ENCODE measurements around the gene PDPK1. TPM values are rescaled to one million over a fixed set of nuclear protein-coding genes. Genes with fewer than 3 reads are reported as not detected.

Gene PDPK1
- total RNA-seq, result 50.7 and 51.9 TPM in 2 replicates

- H3K4me3 Mint-ChIP-seq, result peak within 1 kb of the TSS; percentile 90
- peaks cover 29% of the 10 kb centered on the region for H3K4me1 Mint-ChIP-seq
Observed at GRCh38 chr16:2537451-2538379, at the start of gene PDPK1. PDPK1 (plus strand) TSS chr16:2538021; CDS start chr16:2538113, 92 bp downstream.

GRCh38 chr16:2489581-2489980 is 48.2 kb upstream of the PDPK1 start:
- Mint-ChIP-seq H3K4me1 (peaks cover 13% of the 10 kb centered on the region), H3K9me3 (no peaks in the 10 kb centered on the region), H3K27me3 (no peaks in the 10 kb centered on the region), H3K36me3 (ENCODE audit: low read depth) (no peaks in the 10 kb centered on the region), H3K4me3 (no peak overlapping the region), H3K27ac (no peak overlapping the region)
- intact Hi-C loops (cut with micrococcal nuclease), result loop anchor here (5.0 kb wide), 1 partner anchor 147 kb away; the partner anchor contains the start of gene ABCA3
- no peak for DNase-seq

More at GRCh38 chr16:2537451-2538379, at the start of gene PDPK1:
- no peaks in the 10 kb centered on the region for H3K9me3 Mint-ChIP-seq
- H3K27me3 Mint-ChIP-seq, result no peaks in the 10 kb centered on the region
- intact Hi-C loops (cut with micrococcal nuclease), result loop anchor here (10.0 kb wide), 3 partner anchors 57 to 313 kb away; partner anchors contain the start of genes E4F1 and ECI1
- peak; percentile 98 for DNase-seq
- H3K36me3 Mint-ChIP-seq (ENCODE audit: low read depth), result peaks cover 12% of the 10 kb centered on the region
- H3K27ac Mint-ChIP-seq, result peak within 1 kb of the TSS; percentile 89

- Mint-ChIP-seq H3K27me3 (no peaks in the 10 kb centered on the region), H3K4me1 (peaks cover 13% of the 10 kb centered on the region), H3K4me3 (no peak overlapping the region), H3K27ac (no peak overlapping the region), H3K9me3 (no peaks in the 10 kb centered on the region), H3K36me3 (ENCODE audit: low read depth) (no peaks in the 10 kb centered on the region)
- no peak for DNase-seq
- intact Hi-C loops (cut with micrococcal nuclease), result no loop called here
Observed at GRCh38 chr16:2490190-2491105, 47.4 kb upstream of the PDPK1 start.

GRCh38 chr16:2492292-2492691 is 45.5 kb upstream of the PDPK1 start:
- H3K36me3 Mint-ChIP-seq (ENCODE audit: low read depth), result no peaks in the 10 kb centered on the region
- no peaks in the 10 kb centered on the region for H3K9me3 Mint-ChIP-seq
- H3K4me1 Mint-ChIP-seq, result peaks cover 6% of the 10 kb centered on the region
- no peak for DNase-seq
- no peaks in the 10 kb centered on the region for H3K27me3 Mint-ChIP-seq
- intact Hi-C loops (cut with micrococcal nuclease), result no loop called here
- no peak overlapping the region for H3K27ac Mint-ChIP-seq
- H3K4me3 Mint-ChIP-seq, result no peak overlapping the region

GRCh38 chr16:2493605-2494004 is 44.2 kb upstream of the PDPK1 start:
- H3K27me3 Mint-ChIP-seq, result no peaks in the 10 kb centered on the region
- no peaks in the 10 kb centered on the region for H3K9me3 Mint-ChIP-seq
- H3K27ac Mint-ChIP-seq, result no peak overlapping the region
- no peaks in the 10 kb centered on the region for H3K36me3 Mint-ChIP-seq (ENCODE audit: low read depth)
- DNase-seq, result no peak
- H3K4me3 Mint-ChIP-seq, result no peak overlapping the region
- intact Hi-C loops (cut with micrococcal nuclease), result no loop called here
- H3K4me1 Mint-ChIP-seq, result no peaks in the 10 kb centered on the region

- DNase-seq, result no peak
- Mint-ChIP-seq H3K27ac (no peak overlapping the region), H3K4me3 (no peak overlapping the region), H3K9me3 (no peaks in the 10 kb centered on the region), H3K27me3 (no peaks in the 10 kb centered on the region), H3K4me1 (no peaks in the 10 kb centered on the region), H3K36me3 (ENCODE audit: low read depth) (no peaks in the 10 kb centered on the region)
- intact Hi-C loops (cut with micrococcal nuclease), result no loop called here
Observed at GRCh38 chr16:2494616-2495015, 43.2 kb upstream of the PDPK1 start.

- H3K27me3 Mint-ChIP-seq, result no peaks in the 10 kb centered on the region
- H3K27ac Mint-ChIP-seq, result no peak overlapping the region
- DNase-seq, result no peak
- H3K9me3 Mint-ChIP-seq, result no peaks in the 10 kb centered on the region
- H3K36me3 Mint-ChIP-seq (ENCODE audit: low read depth), result no peaks in the 10 kb centered on the region
- no peak overlapping the region for H3K4me3 Mint-ChIP-seq
- intact Hi-C loops (cut with micrococcal nuclease), result no loop called here
- H3K4me1 Mint-ChIP-seq, result no peaks in the 10 kb centered on the region
Observed at GRCh38 chr16:2495041-2495440, 42.8 kb upstream of the PDPK1 start.

GRCh38 chr16:2496223-2497115 is 41.4 kb upstream of the PDPK1 start:
- H3K27me3 Mint-ChIP-seq, result no peaks in the 10 kb centered on the region

GRCh38 chr16:2497116-2497630 is 40.6 kb upstream of the PDPK1 start:
- DNase-seq, result no peak
- Mint-ChIP-seq H3K27me3 (no peaks in the 10 kb centered on the region), H3K4me1 (no peaks in the 10 kb centered on the region), H3K36me3 (ENCODE audit: low read depth) (no peaks in the 10 kb centered on the region), H3K4me3 (no peak overlapping the region), H3K27ac (no peak overlapping the region), H3K9me3 (no peaks in the 10 kb centered on the region)
- intact Hi-C loops (cut with micrococcal nuclease), result no loop called here

More at GRCh38 chr16:2496223-2497115, 41.4 kb upstream of the PDPK1 start:
- intact Hi-C loops (cut with micrococcal nuclease), result no loop called here
- H3K4me1 Mint-ChIP-seq, result no peaks in the 10 kb centered on the region
- no peak overlapping the region for H3K27ac Mint-ChIP-seq
- no peak for DNase-seq
- no peaks in the 10 kb centered on the region for H3K9me3 Mint-ChIP-seq
- no peak overlapping the region for H3K4me3 Mint-ChIP-seq
- no peaks in the 10 kb centered on the region for H3K36me3 Mint-ChIP-seq (ENCODE audit: low read depth)

- Mint-ChIP-seq H3K9me3 (no peaks in the 10 kb centered on the region), H3K36me3 (ENCODE audit: low read depth) (no peaks in the 10 kb centered on the region), H3K27me3 (no peaks in the 10 kb centered on the region), H3K27ac (no peak overlapping the region), H3K4me1 (no peaks in the 10 kb centered on the region), H3K4me3 (no peak overlapping the region)
- no peak for DNase-seq
- intact Hi-C loops (cut with micrococcal nuclease), result no loop called here
Observed at GRCh38 chr16:2497695-2498484, 39.9 kb upstream of the PDPK1 start.

- intact Hi-C loops (cut with micrococcal nuclease), result no loop called here
- Mint-ChIP-seq H3K27me3 (no peaks in the 10 kb centered on the region), H3K9me3 (no peaks in the 10 kb centered on the region), H3K36me3 (ENCODE audit: low read depth) (no peaks in the 10 kb centered on the region), H3K27ac (no peak overlapping the region), H3K4me3 (no peak overlapping the region), H3K4me1 (no peaks in the 10 kb centered on the region)
- DNase-seq, result no peak
Observed at GRCh38 chr16:2498531-2499253, 39.1 kb upstream of the PDPK1 start.

GRCh38 chr16:2499454-2499853 is 38.4 kb upstream of the PDPK1 start:
- H3K27ac Mint-ChIP-seq, result no peak overlapping the region
- H3K27me3 Mint-ChIP-seq, result no peaks in the 10 kb centered on the region
- no peaks in the 10 kb centered on the region for H3K9me3 Mint-ChIP-seq
- DNase-seq, result no peak
- intact Hi-C loops (cut with micrococcal nuclease), result no loop called here
- no peaks in the 10 kb centered on the region for H3K4me1 Mint-ChIP-seq
- no peak overlapping the region for H3K4me3 Mint-ChIP-seq
- no peaks in the 10 kb centered on the region for H3K36me3 Mint-ChIP-seq (ENCODE audit: low read depth)
